Neuronal stem cell (in vitro differentiated cells): ENCODE data around the gene PDE11A.

Experiments
- DNase-seq: peaks from one replicate; pipeline ENCODE4 v3.0.0-alpha.2; 2013; ENCODE audit warnings: low spot score
- H2AFZ ChIP-seq: one replicate; pipeline ENCODE4 v1.6.1; 2013; ENCODE audit warnings: mild to moderate bottlenecking, low read length, inconsistent platforms
- H2AK5ac ChIP-seq: 2 replicates; pipeline ENCODE4 v1.6.1; 2013; ENCODE audit warnings: low read depth, mild to moderate bottlenecking, inconsistent platforms, low read length, moderate library complexity, mixed read lengths
- H2BK120ac ChIP-seq: 2 replicates; pipeline ENCODE4 v1.6.1; 2013; ENCODE audit warnings: low read depth, mild to moderate bottlenecking, inconsistent platforms, low read length, moderate library complexity, mixed read lengths
- H2BK12ac ChIP-seq: one replicate; pipeline ENCODE4 v1.6.1; 2013; ENCODE audit warnings: low read length, inconsistent platforms
- H2BK15ac ChIP-seq: 2 replicates; pipeline ENCODE4 v1.6.1; 2013; ENCODE audit warnings: mild to moderate bottlenecking, low read length, inconsistent platforms, mixed read lengths
- H2BK5ac ChIP-seq: one replicate; pipeline ENCODE4 v1.6.1; 2013; ENCODE audit warnings: inconsistent platforms, mild to moderate bottlenecking, low read length, moderate library complexity
- H3K14ac ChIP-seq: one replicate; pipeline ENCODE4 v1.6.1; 2013; ENCODE audit warnings: low read length, inconsistent platforms
- H3K18ac ChIP-seq: 2 replicates; pipeline ENCODE4 v1.6.1; 2013; ENCODE audit warnings: low read length, inconsistent platforms
- H3K23ac ChIP-seq: 2 replicates; pipeline ENCODE4 v1.6.1; 2013; ENCODE audit warnings: low read depth, mild to moderate bottlenecking, mixed read lengths, low read length, inconsistent platforms; ENCODE audit not compliant: poor library complexity
- H3K27ac ChIP-seq: replicated peaks from 3 replicates; pipeline ENCODE4 v1.5.1; 2013; ENCODE audit warnings: low read length, inconsistent platforms
- H3K27me3 ChIP-seq, 3 experiments: 2 replicates each; pipeline ENCODE4 v1.6.1; 2013; ENCODE audit warnings: low read length in 3 of 3, mild to moderate bottlenecking in 2 of 3, inconsistent platforms in 1 of 3, low read depth in 1 of 3, mixed read lengths in 1 of 3, moderate library complexity in 1 of 3; ENCODE audit not compliant: control insufficient read depth in 3 of 3, insufficient read depth in 3 of 3
- H3K36me3 ChIP-seq, 2 donors: replicated peaks in 1 of 2; 2 replicates each; pipeline ENCODE4 v1.6.1; 2013; ENCODE audit warnings: low read length in 2 of 2; ENCODE audit not compliant: control insufficient read depth in 2 of 2, insufficient read depth in 2 of 2
- H3K4ac ChIP-seq: 2 replicates; pipeline ENCODE4 v1.6.1; 2013; ENCODE audit warnings: inconsistent platforms, mild to moderate bottlenecking, low read length, moderate library complexity
- H3K4me1 ChIP-seq, 2 donors: 1 replicate in 1 of 2; 2 replicates in 1 of 2; pipeline ENCODE4 v1.6.1; 2013; ENCODE audit warnings: low read length in 2 of 2, low read depth in 1 of 2; ENCODE audit not compliant: control insufficient read depth in 2 of 2, insufficient read depth in 1 of 2
- H3K4me2 ChIP-seq: one replicate; pipeline ENCODE4 v1.6.1; 2013; ENCODE audit warnings: mild to moderate bottlenecking, low read length, inconsistent platforms; ENCODE audit not compliant: insufficient read depth, poor library complexity, severe bottlenecking
- H3K4me3 ChIP-seq, 2 donors: 2 replicates each; pipeline ENCODE4 v1.5.1; 2013; ENCODE audit warnings: low read length in 2 of 2, mild to moderate bottlenecking in 2 of 2, inconsistent platforms in 1 of 2, moderate library complexity in 1 of 2
- H3K79me1 ChIP-seq: one replicate; pipeline ENCODE4 v1.6.1; 2013; ENCODE audit warnings: low read depth, mild to moderate bottlenecking, inconsistent platforms, low read length, moderate library complexity
- H3K9ac ChIP-seq: one replicate; pipeline ENCODE4 v1.6.1; 2013; ENCODE audit warnings: mild to moderate bottlenecking, low read depth, low read length, inconsistent platforms; ENCODE audit not compliant: poor library complexity
- H3K9me3 ChIP-seq, 2 donors: replicated peaks in 1 of 2; 2 replicates each; pipeline versions ENCODE3 to v1.6.1; 2013; ENCODE audit warnings: low read length in 2 of 2, mild to moderate bottlenecking in 2 of 2, inconsistent platforms in 1 of 2, low read depth in 1 of 2, mixed read lengths in 1 of 2, moderate library complexity in 1 of 2; ENCODE audit not compliant: control insufficient read depth in 2 of 2, insufficient read depth in 1 of 2
- H4K8ac ChIP-seq: one replicate; pipeline ENCODE4 v1.6.1; 2013; ENCODE audit warnings: low read depth, mild to moderate bottlenecking, inconsistent platforms, low read length, moderate library complexity
- H4K91ac ChIP-seq: one replicate; pipeline ENCODE4 v1.6.1; 2013; ENCODE audit warnings: low read length, low read depth, mild to moderate bottlenecking, inconsistent platforms; ENCODE audit not compliant: poor library complexity
- WGBS, 2 donors: extraction: QIAGEN DNeasy Blood & Tissue Kit; methylation state at CpG; one replicate each; pipeline ENCODE4 v1.1.7; 2013; ENCODE audit warnings: missing lambda C conversion rate in 2 of 2, mixed read lengths in 1 of 2; ENCODE audit not compliant: insufficient read length in 2 of 2, insufficient replicate concordance in 1 of 2; ENCODE audit errors: extremely low coverage in 2 of 2; 5-methylcytosine and 5-hydroxymethylcytosine counted together

PDE11A gene

DNA sequence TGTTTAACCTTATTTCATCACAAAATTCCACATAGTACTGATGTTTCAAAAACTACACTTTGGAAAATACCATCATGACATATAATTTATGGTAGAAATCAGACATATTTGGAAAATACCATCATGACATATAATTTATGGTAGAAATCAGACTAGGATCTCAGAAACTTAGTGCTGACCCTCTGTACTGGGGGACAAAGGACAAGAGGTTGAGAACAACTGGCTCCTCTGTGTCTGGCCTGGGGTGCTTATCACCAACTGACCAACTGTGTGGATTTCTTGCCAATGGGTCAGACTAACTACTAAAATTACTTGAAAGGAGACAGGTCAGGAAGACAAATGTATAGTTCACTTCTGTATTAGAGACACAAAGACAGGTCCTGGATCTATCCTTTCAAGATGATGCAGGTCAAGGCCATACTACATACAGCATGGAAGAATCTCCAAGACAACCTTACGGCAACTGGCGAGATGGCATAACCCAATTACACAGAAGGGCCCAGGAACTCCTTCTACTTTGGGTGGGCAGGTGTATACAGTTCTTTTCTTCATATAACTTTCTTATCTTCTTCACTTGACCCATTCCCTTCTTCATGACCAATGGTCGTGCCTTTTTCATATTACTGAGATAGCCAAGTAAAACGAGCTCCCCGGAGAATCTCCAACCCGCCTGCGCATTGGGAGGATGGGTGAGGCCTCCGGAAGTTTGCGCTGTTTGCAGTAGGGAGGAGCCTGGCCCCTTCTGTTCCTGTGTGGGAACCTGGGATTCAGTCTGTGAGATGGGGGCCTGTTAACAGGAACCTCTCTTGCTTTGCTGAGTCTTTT is 389.5 kb downstream of the PDE11A start:
- Histone ChIP-seq H4K8ac (no peak overlapping the region), H3K4me1 (peaks cover 3% of the 10 kb centered on the region in 2 donors), H3K27ac (no peak overlapping the region), H2AFZ (no peak overlapping the region), H3K4ac (no peak overlapping the region), H3K23ac (no peak overlapping the region), H3K27me3 (no peaks in the 10 kb centered on the region), H3K4me3 (no peak overlapping the region), H2BK5ac (no peak overlapping the region), H2BK12ac (no peak overlapping the region), H3K79me1 (no peaks in the 10 kb centered on the region), H2BK15ac (no peak overlapping the region), H3K9me3 (no peaks in the 10 kb centered on the region), H3K4me2 (no peak overlapping the region), H3K9ac (no peak overlapping the region), H3K18ac (no peak overlapping the region), H2AK5ac (no peak overlapping the region), H2BK120ac (no peak overlapping the region), H4K91ac (no peak overlapping the region), H3K14ac (no peak overlapping the region), H3K36me3 (no peaks in the 10 kb centered on the region)
- WGBS, 2 donors = no CpG with 5 or more reads among the region's 9 CpGs
- DNase-seq = no peak

DNA sequence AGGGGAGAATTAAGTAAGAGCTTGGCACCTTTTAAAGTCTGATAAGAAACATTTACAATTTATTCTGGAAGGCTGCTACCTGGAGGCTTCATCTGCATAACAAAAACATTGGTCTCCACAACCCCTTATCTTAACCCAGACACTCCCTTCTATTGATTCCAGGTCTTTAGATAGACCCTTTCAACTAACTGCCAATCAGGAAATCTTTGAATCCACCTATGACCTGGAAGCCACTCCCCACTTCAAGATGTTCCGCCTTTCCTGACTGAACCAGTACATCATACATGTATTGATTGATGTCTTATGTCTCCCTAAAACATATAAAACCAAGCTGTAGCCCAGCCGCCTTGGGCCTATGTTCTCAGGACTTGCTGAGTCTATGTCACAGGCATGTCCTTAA is 390.6 kb downstream of the PDE11A start:
- Histone ChIP-seq H3K4me3 (no peak overlapping the region), H4K91ac (no peak overlapping the region), H2AFZ (no peak overlapping the region), H3K23ac (no peak overlapping the region), H3K4me1 (peaks cover 3% of the 10 kb centered on the region in 2 donors), H2AK5ac (no peak overlapping the region), H3K36me3 (no peaks in the 10 kb centered on the region), H3K14ac (no peak overlapping the region), H3K9me3 (no peaks in the 10 kb centered on the region), H2BK5ac (no peak overlapping the region), H3K4me2 (no peak overlapping the region), H2BK12ac (no peak overlapping the region), H3K27ac (no peak overlapping the region), H2BK120ac (no peak overlapping the region), H3K79me1 (no peaks in the 10 kb centered on the region), H3K4ac (no peak overlapping the region), H3K9ac (no peak overlapping the region), H3K18ac (no peak overlapping the region), H3K27me3 (no peaks in the 10 kb centered on the region), H2BK15ac (no peak overlapping the region), H4K8ac (no peak overlapping the region)
- no CpG with 5 or more reads among the region's 2 CpGs for WGBS, 2 donors
- DNase-seq = no peak

DNA sequence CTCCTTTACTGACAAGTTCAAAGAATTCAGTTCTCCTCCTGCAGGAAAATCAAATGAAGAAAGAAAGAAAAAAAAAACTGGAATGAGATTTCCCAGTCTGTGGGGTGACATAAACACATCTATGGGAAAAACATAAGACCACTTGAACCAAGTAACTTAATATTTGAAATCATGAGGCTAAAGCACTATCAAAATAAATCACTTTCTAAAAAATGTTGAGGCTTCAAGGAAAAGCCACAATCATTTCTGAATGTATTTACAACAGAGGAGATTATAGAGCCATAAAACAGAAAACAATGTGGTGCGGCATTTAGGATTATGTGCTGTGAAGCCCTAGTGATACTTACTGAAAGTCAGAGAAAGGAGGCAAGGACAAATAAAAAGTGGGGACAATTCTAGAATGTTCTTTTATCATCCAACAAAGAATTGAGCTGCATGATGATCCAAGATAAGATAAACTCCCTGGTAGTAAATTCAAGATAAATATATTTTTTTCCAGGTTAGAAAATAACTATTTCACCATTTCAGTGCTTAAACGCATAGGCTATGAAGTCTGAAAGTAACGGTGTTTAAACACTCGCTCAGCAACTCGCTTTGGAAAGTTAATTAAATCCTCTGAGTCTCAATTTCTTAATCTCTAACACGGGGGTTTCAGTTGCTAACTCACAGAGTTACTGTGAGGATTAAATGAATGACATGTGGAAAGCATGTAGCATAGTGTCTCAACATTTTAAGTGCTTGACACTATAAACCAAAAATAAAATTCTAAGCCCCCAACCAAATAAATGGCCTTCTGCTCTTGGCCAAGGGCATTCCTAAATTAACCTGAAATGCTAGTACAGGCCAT is 391.5 kb downstream of the PDE11A start:
- Histone ChIP-seq H3K27ac (no peak overlapping the region), H2AK5ac (no peak overlapping the region), H4K8ac (no peak overlapping the region), H2AFZ (no peak overlapping the region), H3K9me3 (no peaks in the 10 kb centered on the region), H4K91ac (no peak overlapping the region), H3K14ac (no peak overlapping the region), H3K18ac (no peak overlapping the region), H3K27me3 (no peaks in the 10 kb centered on the region), H3K4me2 (no peak overlapping the region), H3K9ac (no peak overlapping the region), H3K79me1 (no peaks in the 10 kb centered on the region), H3K4me3 (no peak overlapping the region), H2BK120ac (no peak overlapping the region), H3K4me1 (peaks cover 3 to 7% of the 10 kb centered on the region in 2 donors), H3K23ac (no peak overlapping the region), H3K36me3 (no peaks in the 10 kb centered on the region), H2BK15ac (no peak overlapping the region), H2BK5ac (no peak overlapping the region), H3K4ac (no peak overlapping the region), H2BK12ac (no peak overlapping the region)
- no peak for DNase-seq
- no CpG with 5 or more reads among the region's 6 CpGs for WGBS, 2 donors
